ENCODE measurements around the gene DLGAP1.

Gene DLGAP1

GRCh38 chr18:3456686-3457069, 998.4 kb downstream of the DLGAP1 start:
- H3K9me3 ChIP-seq: no peaks in the 10 kb centered on the region
- H3K4me3 ChIP-seq (ENCODE audit: low read depth in 1 of 2, low read length in 1 of 2): no peak overlapping the region
- H3K27ac ChIP-seq: no peak overlapping the region
- peaks cover 21 to 29% of the 10 kb centered on the region in 2 experiments for H3K4me1 ChIP-seq (ENCODE audit: control insufficient read depth in 1 of 2, insufficient read depth in 1 of 2, low read depth in 1 of 2, low read length in 1 of 2)
- H3K27me3 ChIP-seq: peaks cover 14% of the 10 kb centered on the region
- no peaks in the 10 kb centered on the region for H3K36me3 ChIP-seq
- TF ChIP-seq CTCF (IDR thresholded peaks at IDR 0.05): no peak

- Histone ChIP-seq H3K36me3 (no peaks in the 10 kb centered on the region), H3K9me3 (no peaks in the 10 kb centered on the region), H3K27me3 (peaks cover 18% of the 10 kb centered on the region), H3K27ac (no peak overlapping the region), H3K4me1 (ENCODE audit: control insufficient read depth in 1 of 2, insufficient read depth in 1 of 2, low read depth in 1 of 2, low read length in 1 of 2) (peaks cover 25 to 33% of the 10 kb centered on the region in 2 experiments), H3K4me3 (ENCODE audit: low read depth in 1 of 2, low read length in 1 of 2) (no peak overlapping the region)
- TF ChIP-seq CTCF (IDR thresholded peaks at IDR 0.05): no peak
Measured at GRCh38 chr18:3455907-3456685, 999.0 kb downstream of the DLGAP1 start.

- Histone ChIP-seq H3K9me3 (no peaks in the 10 kb centered on the region), H3K27me3 (peaks cover 27% of the 10 kb centered on the region), H3K4me1 (ENCODE audit: control insufficient read depth in 1 of 2, insufficient read depth in 1 of 2, low read depth in 1 of 2, low read length in 1 of 2) (peaks cover 34 to 36% of the 10 kb centered on the region in 2 experiments), H3K36me3 (no peaks in the 10 kb centered on the region), H3K27ac (peak overlapping the region; percentile 65), H3K4me3 (ENCODE audit: low read depth in 1 of 2, low read length in 1 of 2) (no peak overlapping the region)
- no peak for TF ChIP-seq CTCF (IDR thresholded peaks at IDR 0.05)
Measured at GRCh38 chr18:3455090-3455635, 999.9 kb downstream of the DLGAP1 start.

DNA sequence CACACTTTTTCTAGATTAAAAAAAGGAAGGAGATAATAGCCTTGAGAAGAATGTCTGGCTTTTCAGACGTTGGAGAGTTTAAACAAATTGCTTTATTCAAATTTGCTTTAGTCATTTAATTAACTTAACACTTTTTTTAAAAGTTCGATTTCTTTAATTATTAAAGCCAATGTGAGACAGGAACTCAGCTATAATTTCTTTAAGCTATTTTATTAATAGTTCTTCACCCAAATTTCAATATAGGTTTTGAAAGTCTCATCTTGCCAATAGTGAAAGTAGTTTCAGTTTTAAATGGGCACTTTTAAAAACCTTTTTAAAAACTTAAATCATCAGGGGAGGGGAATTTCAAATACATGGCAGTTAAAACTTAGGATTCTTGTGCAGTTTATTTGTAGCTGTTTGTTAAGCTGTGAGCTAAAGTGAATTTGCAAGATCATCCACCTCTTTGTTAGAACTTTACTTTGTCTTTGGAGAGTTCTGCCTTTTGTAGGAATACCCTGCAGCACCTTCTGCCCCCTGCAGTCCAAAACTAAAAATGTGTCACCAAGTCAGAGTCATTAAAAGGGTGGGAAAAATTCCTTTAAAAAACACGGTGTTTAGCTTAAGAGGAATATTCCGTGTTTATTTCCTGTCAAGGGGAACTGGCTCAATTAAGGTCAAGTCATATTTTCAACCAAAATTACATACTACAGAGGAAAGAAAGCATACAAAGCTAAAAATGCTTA, 1000.6 kb downstream of the DLGAP1 start:
- H3K9me3 ChIP-seq: no peaks in the 10 kb centered on the region
- peaks cover 35 to 36% of the 10 kb centered on the region in 2 experiments for H3K4me1 ChIP-seq (ENCODE audit: control insufficient read depth in 1 of 2, insufficient read depth in 1 of 2, low read depth in 1 of 2, low read length in 1 of 2)
- H3K27ac ChIP-seq: peak overlapping the region; percentile 65
- no peaks in the 10 kb centered on the region for H3K36me3 ChIP-seq
- H3K27me3 ChIP-seq: peaks cover 32% of the 10 kb centered on the region
- peak; percentile 65 for TF ChIP-seq CTCF (IDR thresholded peaks at IDR 0.05)
- H3K4me3 ChIP-seq (ENCODE audit: low read depth in 1 of 2, low read length in 1 of 2): peak overlapping the region; percentile 48 to 58

DNA sequence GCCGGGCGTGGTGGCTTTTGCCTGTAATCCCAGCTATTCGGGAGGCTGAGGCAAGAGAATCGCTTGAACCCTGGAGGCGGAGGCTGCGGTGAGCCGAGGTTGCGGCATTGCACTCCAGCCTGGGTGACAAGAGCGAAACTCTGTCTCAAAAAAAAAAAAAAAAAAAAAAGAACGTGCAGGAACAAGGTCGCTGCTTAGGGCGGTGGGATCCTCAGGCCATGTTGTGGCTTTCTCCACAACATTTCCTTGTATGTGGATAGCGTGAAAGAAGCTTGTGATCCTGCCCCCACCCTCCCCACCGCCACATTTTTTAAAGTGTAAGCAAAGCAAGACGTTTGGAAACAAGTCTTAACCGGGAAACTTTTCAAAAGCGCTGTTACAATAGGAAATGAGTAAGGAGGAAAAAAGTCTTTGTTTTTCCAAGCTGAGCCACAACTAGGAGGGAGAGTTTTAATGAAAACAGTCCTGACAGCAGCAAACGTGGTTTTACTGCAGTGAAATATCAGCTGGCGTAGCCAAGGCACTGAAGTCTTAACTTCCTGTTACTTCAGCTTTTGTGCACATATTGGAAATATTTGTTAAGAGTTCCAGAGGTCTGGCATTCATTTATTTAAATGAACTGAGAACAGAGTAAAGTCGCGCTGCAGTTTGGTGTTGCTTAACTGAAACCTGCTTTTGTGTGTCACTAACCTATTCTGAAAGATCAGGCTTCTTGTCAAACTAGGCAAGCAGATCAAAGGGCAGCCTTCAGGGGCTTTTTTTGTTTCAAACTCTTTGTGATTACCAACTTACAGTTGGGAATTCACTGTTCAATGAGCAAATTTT, 1001.4 kb downstream of the DLGAP1 start:
- H3K9me3 ChIP-seq: no peaks in the 10 kb centered on the region
- peak overlapping the region; percentile 48 to 58 for H3K4me3 ChIP-seq (ENCODE audit: low read depth in 1 of 2, low read length in 1 of 2)
- no peaks in the 10 kb centered on the region for H3K36me3 ChIP-seq
- peak overlapping the region; percentile 65 for H3K27ac ChIP-seq
- H3K4me1 ChIP-seq (ENCODE audit: control insufficient read depth in 1 of 2, insufficient read depth in 1 of 2, low read depth in 1 of 2, low read length in 1 of 2): peaks cover 35 to 38% of the 10 kb centered on the region in 2 experiments
- TF ChIP-seq CTCF (IDR thresholded peaks at IDR 0.05): no peak
- peaks cover 32% of the 10 kb centered on the region for H3K27me3 ChIP-seq

All from neutrophil (primary cell).